Karpas-422 (cell line): ENCODE data around the gene LRRC46. TPM values are rescaled to one million over a fixed set of nuclear protein-coding genes. Genes with fewer than 3 reads are reported as not detected.

Experiments
- DNase-seq: peaks from one replicate; pipeline ENCODE4 v3.0.0-alpha.2; 2015
- H2AFZ ChIP-seq: fragments of 200-600 bp; sonication (generic); 2 replicates; pipeline ENCODE4 v1.6.1; 2014; ENCODE audit warnings: antibody characterized with exemption, low read length, mixed read lengths
- H3K27ac ChIP-seq: fragments of 200-600 bp; sonication (generic); 2 replicates; pipeline ENCODE4 v1.5.1; 2014; ENCODE audit warnings: mild to moderate bottlenecking, low read length, moderate library complexity
- H3K27me3 ChIP-seq: fragments of 200-600 bp; sonication (generic); 2 replicates; pipeline ENCODE4 v1.6.1; 2014; ENCODE audit warnings: low read length, mixed read lengths
- H3K36me3 ChIP-seq: fragments of 200-600 bp; sonication (generic); 2 replicates; pipeline ENCODE4 v1.6.1; 2014; ENCODE audit warnings: low read length, mixed read lengths; ENCODE audit not compliant: insufficient read depth
- H3K4me1 ChIP-seq: fragments of 200-600 bp; sonication (generic); 2 replicates; pipeline ENCODE4 v1.6.1; 2014; ENCODE audit warnings: mild to moderate bottlenecking, low read length, mixed read lengths
- H3K4me2 ChIP-seq: fragments of 200-600 bp; sonication (generic); 2 replicates; pipeline ENCODE4 v1.6.1; 2014; ENCODE audit warnings: low read length, low read depth, mild to moderate bottlenecking; ENCODE audit not compliant: poor library complexity, severe bottlenecking
- H3K4me3 ChIP-seq: fragments of 200-600 bp; sonication (generic); 2 replicates; pipeline ENCODE4 v1.5.1; 2014; ENCODE audit warnings: mild to moderate bottlenecking, antibody characterized with exemption, low read length, mixed read lengths
- H3K79me2 ChIP-seq: fragments of 200-600 bp; sonication (generic); 2 replicates; pipeline ENCODE4 v1.6.1; 2014; ENCODE audit warnings: mild to moderate bottlenecking, low read length, mixed read lengths
- H3K9ac ChIP-seq: fragments of 200-600 bp; sonication (generic); 2 replicates; pipeline ENCODE4 v1.6.0; 2014; ENCODE audit warnings: low read length
- H3K9me2 ChIP-seq: fragments of 200-600 bp; sonication (generic), shearing (Covaris generic); replicated peaks from 2 replicates; pipeline ENCODE4 v1.6.0; 2014; ENCODE audit warnings: mild to moderate bottlenecking, low read length, moderate library complexity; ENCODE audit not compliant: insufficient read depth
- H3K9me3 ChIP-seq: fragments of 300-700, 200-600 bp; sonication (generic); 2 replicates; pipeline ENCODE4 v1.6.1; 2014; ENCODE audit warnings: low read length, mixed read lengths
- H4K20me1 ChIP-seq: fragments of 200-600 bp; sonication (generic); 2 replicates; pipeline ENCODE4 v1.6.1; 2014; ENCODE audit warnings: mild to moderate bottlenecking, antibody characterized with exemption, low read length, low read depth; ENCODE audit not compliant: insufficient read depth
- total RNA-seq: library from RNA; depleted of rRNA; stranded (reverse); fragments of >200 nt; shearing (Covaris generic); gene quantifications from 2 replicates; pipeline ENCODE4 v1.2.3, GENCODE V29; 2014; ENCODE audit warnings: low replicate concordance

The LRRC46 gene
- total RNA-seq, 1 experiment from 2014 or later: not detected

- Histone ChIP-seq H3K9me3 (no peaks in the 10 kb centered on the region), H3K4me1 (no peaks in the 10 kb centered on the region), H3K9ac (no peak overlapping the region), H3K4me3 (no peak overlapping the region), H3K4me2 (no peak overlapping the region), H3K27ac (no peak overlapping the region), H3K9me2 (no peaks in the 10 kb centered on the region), H3K27me3 (no peaks in the 10 kb centered on the region), H2AFZ (no peak overlapping the region), H3K79me2 (no peaks in the 10 kb centered on the region), H4K20me1 (no peaks in the 10 kb centered on the region), H3K36me3 (no peaks in the 10 kb centered on the region; the same call in 1 of the 2 replicates)
- no peak for DNase-seq
Observed at GRCh38 chr17:47812146-47812920, 19.1 kb upstream of the LRRC46 start.

GRCh38 chr17:47813077-47813476 is 18.4 kb upstream of the LRRC46 start:
- Histone ChIP-seq H3K4me1 (no peaks in the 10 kb centered on the region), H3K9me2 (no peaks in the 10 kb centered on the region), H3K27ac (no peak overlapping the region), H2AFZ (no peak overlapping the region), H3K4me2 (no peak overlapping the region), H3K4me3 (no peak overlapping the region), H4K20me1 (no peaks in the 10 kb centered on the region), H3K9ac (no peak overlapping the region), H3K36me3 (no peaks in the 10 kb centered on the region; the same call in 1 of the 2 replicates), H3K79me2 (no peaks in the 10 kb centered on the region), H3K27me3 (no peaks in the 10 kb centered on the region), H3K9me3 (no peaks in the 10 kb centered on the region)
- DNase-seq: no peak

- DNase-seq: no peak
- Histone ChIP-seq H3K9ac (no peak overlapping the region), H3K36me3 (no peaks in the 10 kb centered on the region; the same call in 1 of the 2 replicates), H3K9me2 (no peaks in the 10 kb centered on the region), H3K4me1 (no peaks in the 10 kb centered on the region), H3K27me3 (no peaks in the 10 kb centered on the region), H4K20me1 (no peaks in the 10 kb centered on the region), H3K4me3 (no peak overlapping the region), H3K9me3 (no peaks in the 10 kb centered on the region), H3K4me2 (no peak overlapping the region), H3K79me2 (no peaks in the 10 kb centered on the region), H2AFZ (no peak overlapping the region), H3K27ac (no peak overlapping the region)
Observed at GRCh38 chr17:47813512-47814031, 17.9 kb upstream of the LRRC46 start.

GRCh38 chr17:47815106-47815918 is 16.2 kb upstream of the LRRC46 start:
- Histone ChIP-seq H3K4me1 (peaks cover 4% of the 10 kb centered on the region), H3K79me2 (peaks cover 3% of the 10 kb centered on the region), H3K27me3 (no peaks in the 10 kb centered on the region), H3K27ac (no peak overlapping the region), H4K20me1 (no peaks in the 10 kb centered on the region), H3K4me3 (no peak overlapping the region), H2AFZ (no peak overlapping the region), H3K9me2 (no peaks in the 10 kb centered on the region), H3K9me3 (no peaks in the 10 kb centered on the region), H3K9ac (no peak overlapping the region), H3K4me2 (no peak overlapping the region), H3K36me3 (no peaks in the 10 kb centered on the region; the same call in 1 of the 2 replicates)
- no peak for DNase-seq

GRCh38 chr17:47816111-47816735 is 15.2 kb upstream of the LRRC46 start:
- H2AFZ ChIP-seq: no peak overlapping the region
- no peak overlapping the region for H3K4me2 ChIP-seq
- no peak overlapping the region for H3K27ac ChIP-seq
- no peaks in the 10 kb centered on the region; the same call in 1 of the 2 replicates for H3K36me3 ChIP-seq
- DNase-seq: no peak
- no peaks in the 10 kb centered on the region for H3K9me3 ChIP-seq
- no peak overlapping the region for H3K9ac ChIP-seq
- H3K4me1 ChIP-seq: peaks cover 12% of the 10 kb centered on the region
- no peaks in the 10 kb centered on the region for H3K9me2 ChIP-seq
- H3K27me3 ChIP-seq: no peaks in the 10 kb centered on the region
- H3K4me3 ChIP-seq: no peak overlapping the region
- no peaks in the 10 kb centered on the region for H4K20me1 ChIP-seq
- peaks cover 13% of the 10 kb centered on the region for H3K79me2 ChIP-seq

- Histone ChIP-seq H4K20me1 (no peaks in the 10 kb centered on the region), H3K36me3 (no peaks in the 10 kb centered on the region; the same call in 1 of the 2 replicates), H3K79me2 (peaks cover 16% of the 10 kb centered on the region), H3K4me1 (peaks cover 15% of the 10 kb centered on the region), H3K4me3 (no peak overlapping the region), H3K27me3 (no peaks in the 10 kb centered on the region), H3K9me3 (no peaks in the 10 kb centered on the region), H3K27ac (no peak overlapping the region), H2AFZ (no peak overlapping the region), H3K4me2 (no peak overlapping the region), H3K9ac (no peak overlapping the region), H3K9me2 (no peaks in the 10 kb centered on the region)
- DNase-seq: no peak
Observed at GRCh38 chr17:47816947-47817346, 14.5 kb upstream of the LRRC46 start.

GRCh38 chr17:47818002-47818695 is 13.3 kb upstream of the LRRC46 start:
- Histone ChIP-seq H3K27me3 (no peaks in the 10 kb centered on the region), H4K20me1 (no peaks in the 10 kb centered on the region), H3K4me2 (no peak overlapping the region), H3K79me2 (peaks cover 16% of the 10 kb centered on the region), H3K36me3 (no peaks in the 10 kb centered on the region; the same call in 1 of the 2 replicates), H3K9me2 (no peaks in the 10 kb centered on the region), H3K9ac (no peak overlapping the region), H3K9me3 (no peaks in the 10 kb centered on the region), H3K4me3 (no peak overlapping the region), H3K27ac (no peak overlapping the region), H3K4me1 (peaks cover 27% of the 10 kb centered on the region), H2AFZ (no peak overlapping the region)
- DNase-seq: no peak
